ENCODE data around the gene GBA3.

DNA sequence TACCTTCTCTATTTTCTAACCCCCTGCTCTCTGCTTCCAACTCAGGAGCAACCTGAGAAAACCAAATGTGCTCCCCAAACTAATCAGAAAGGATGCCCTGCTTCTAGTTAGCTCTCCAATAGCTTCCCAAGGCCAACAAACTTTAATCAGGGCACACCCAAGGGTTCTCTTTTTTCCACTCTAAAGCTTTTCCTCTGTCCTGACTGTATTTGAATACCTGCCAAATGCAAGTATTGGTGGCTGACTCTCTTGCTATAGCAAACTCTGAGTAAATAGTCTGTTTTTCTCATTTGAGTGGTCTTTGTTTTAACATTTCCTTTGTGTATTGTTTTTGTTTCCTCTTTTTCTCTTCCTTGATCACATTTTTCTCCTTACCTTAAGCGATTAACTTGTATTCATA is 52.5 kb downstream of the GBA3 start:
- TF ChIP-seq, protein P1, sequence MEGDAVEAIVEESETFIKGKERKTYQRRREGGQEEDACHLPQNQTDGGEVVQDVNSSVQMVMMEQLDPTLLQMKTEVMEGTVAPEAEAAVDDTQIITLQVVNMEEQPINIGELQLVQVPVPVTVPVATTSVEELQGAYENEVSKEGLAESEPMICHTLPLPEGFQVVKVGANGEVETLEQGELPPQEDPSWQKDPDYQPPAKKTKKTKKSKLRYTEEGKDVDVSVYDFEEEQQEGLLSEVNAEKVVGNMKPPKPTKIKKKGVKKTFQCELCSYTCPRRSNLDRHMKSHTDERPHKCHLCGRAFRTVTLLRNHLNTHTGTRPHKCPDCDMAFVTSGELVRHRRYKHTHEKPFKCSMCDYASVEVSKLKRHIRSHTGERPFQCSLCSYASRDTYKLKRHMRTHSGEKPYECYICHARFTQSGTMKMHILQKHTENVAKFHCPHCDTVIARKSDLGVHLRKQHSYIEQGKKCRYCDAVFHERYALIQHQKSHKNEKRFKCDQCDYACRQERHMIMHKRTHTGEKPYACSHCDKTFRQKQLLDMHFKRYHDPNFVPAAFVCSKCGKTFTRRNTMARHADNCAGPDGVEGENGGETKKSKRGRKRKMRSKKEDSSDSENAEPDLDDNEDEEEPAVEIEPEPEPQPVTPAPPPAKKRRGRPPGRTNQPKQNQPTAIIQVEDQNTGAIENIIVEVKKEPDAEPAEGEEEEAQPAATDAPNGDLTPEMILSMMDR (IDR thresholded peaks at IDR 0.05; ENCODE audit: low read length): no peak
- TF ChIP-seq EZH2 (optimal IDR thresholded peaks at IDR 0.05; ENCODE audit: low read depth, low read length) (no peak), EZH2phosphoT487 (IDR thresholded peaks at IDR 0.05; ENCODE audit: low read length) (no peak)
